ENCODE data around the gene ARHGEF26. TPM values are rescaled to one million over a fixed set of nuclear protein-coding genes. Genes with fewer than 3 reads are reported as not detected.

ARHGEF26 gene
- total RNA-seq, 1 experiment from 2014 or later = 20.8 TPM

GRCh38 chr3:154151969-154152368, 30.8 kb downstream of the ARHGEF26 start:
- Mint-ChIP-seq H3K36me3 (ENCODE audit: insufficient read depth, unreplicated experiment) (peaks cover 6% of the 10 kb centered on the region), H3K27ac (ENCODE audit: unreplicated experiment) (no peak overlapping the region), H3K4me3 (ENCODE audit: unreplicated experiment) (no peak overlapping the region), H3K9me3 (ENCODE audit: unreplicated experiment) (no peaks in the 10 kb centered on the region), H3K27me3 (ENCODE audit: insufficient read depth, unreplicated experiment) (no peaks in the 10 kb centered on the region), H3K4me1 (ENCODE audit: low read depth, unreplicated experiment) (no peaks in the 10 kb centered on the region)
- Histone ChIP-seq H3K27me3 (replicated peaks; ENCODE audit: control insufficient read depth, insufficient read depth, low read length) (no peaks in the 10 kb centered on the region), H3K36me3 (ENCODE audit: control insufficient read depth, insufficient read depth, low read length) (no peaks in the 10 kb centered on the region), H3K4me3 (ENCODE audit: low read depth, low read length) (no peak overlapping the region), H3K4me1 (no peaks in the 10 kb centered on the region), H3K9me3 (no peaks in the 10 kb centered on the region)
- intact Hi-C loops (cut with micrococcal nuclease; ENCODE audit: unreplicated experiment) = no loop called here
- no peak for TF ChIP-seq CTCF (IDR thresholded peaks at IDR 0.05; ENCODE audit: insufficient read depth in 1 of 2, low read depth in 1 of 2, low read length in 1 of 2, severe bottlenecking in 1 of 2, unreplicated experiment in 1 of 2)
- no TSS peak for BruUV-seq (replicated peaks)
- ChIA-PET CTCF (no interaction called here), POLR2A (no interaction called here)
- DNase-seq = no peak

- intact Hi-C loops (cut with micrococcal nuclease; ENCODE audit: unreplicated experiment) = no loop called here
- Mint-ChIP-seq H3K27me3 (ENCODE audit: insufficient read depth, unreplicated experiment) (no peaks in the 10 kb centered on the region), H3K4me1 (ENCODE audit: low read depth, unreplicated experiment) (no peaks in the 10 kb centered on the region), H3K9me3 (ENCODE audit: unreplicated experiment) (no peaks in the 10 kb centered on the region), H3K27ac (ENCODE audit: unreplicated experiment) (no peak overlapping the region), H3K36me3 (ENCODE audit: insufficient read depth, unreplicated experiment) (peaks cover 6% of the 10 kb centered on the region), H3K4me3 (ENCODE audit: unreplicated experiment) (no peak overlapping the region)
- Histone ChIP-seq H3K4me3 (ENCODE audit: low read depth, low read length) (no peak overlapping the region), H3K4me1 (no peaks in the 10 kb centered on the region), H3K27me3 (replicated peaks; ENCODE audit: control insufficient read depth, insufficient read depth, low read length) (no peaks in the 10 kb centered on the region), H3K9me3 (no peaks in the 10 kb centered on the region), H3K36me3 (ENCODE audit: control insufficient read depth, insufficient read depth, low read length) (no peaks in the 10 kb centered on the region)
- TF ChIP-seq CTCF (IDR thresholded peaks at IDR 0.05; ENCODE audit: insufficient read depth in 1 of 2, low read depth in 1 of 2, low read length in 1 of 2, severe bottlenecking in 1 of 2, unreplicated experiment in 1 of 2) = no peak
- CTCF ChIA-PET = no interaction called here
- POLR2A ChIA-PET = no interaction called here
- BruUV-seq (replicated peaks) = no TSS peak
- no peak for DNase-seq
Observed at GRCh38 chr3:154152741-154153140, 31.6 kb downstream of the ARHGEF26 start.

GRCh38 chr3:154156530-154156929, 35.3 kb downstream of the ARHGEF26 start:
- Histone ChIP-seq H3K4me3 (ENCODE audit: low read depth, low read length) (no peak overlapping the region), H3K4me1 (no peaks in the 10 kb centered on the region; the same call in 1 of the 2 replicates), H3K36me3 (ENCODE audit: control insufficient read depth, insufficient read depth, low read length) (no peaks in the 10 kb centered on the region), H3K27me3 (replicated peaks; ENCODE audit: control insufficient read depth, insufficient read depth, low read length) (no peaks in the 10 kb centered on the region), H3K9me3 (no peaks in the 10 kb centered on the region)
- CTCF ChIA-PET = no interaction called here
- no peak for TF ChIP-seq CTCF (IDR thresholded peaks at IDR 0.05; ENCODE audit: insufficient read depth in 1 of 2, low read depth in 1 of 2, low read length in 1 of 2, severe bottlenecking in 1 of 2, unreplicated experiment in 1 of 2)
- intact Hi-C loops (cut with micrococcal nuclease; ENCODE audit: unreplicated experiment) = no loop called here
- H3K9me3 Mint-ChIP-seq (ENCODE audit: unreplicated experiment) = no peaks in the 10 kb centered on the region
- no peaks in the 10 kb centered on the region for H3K4me1 Mint-ChIP-seq (ENCODE audit: low read depth, unreplicated experiment)
- no TSS peak for BruUV-seq (replicated peaks)
- peaks cover 6% of the 10 kb centered on the region for H3K36me3 Mint-ChIP-seq (ENCODE audit: insufficient read depth, unreplicated experiment)
- no peak overlapping the region for H3K27ac Mint-ChIP-seq (ENCODE audit: unreplicated experiment)
- H3K27me3 Mint-ChIP-seq (ENCODE audit: insufficient read depth, unreplicated experiment) = no peaks in the 10 kb centered on the region
- no peak overlapping the region for H3K4me3 Mint-ChIP-seq (ENCODE audit: unreplicated experiment)
- POLR2A ChIA-PET = no interaction called here
- DNase-seq = no peak
